Measurements from ENCODE around the gene VAT1.

Gene VAT1

DNA sequence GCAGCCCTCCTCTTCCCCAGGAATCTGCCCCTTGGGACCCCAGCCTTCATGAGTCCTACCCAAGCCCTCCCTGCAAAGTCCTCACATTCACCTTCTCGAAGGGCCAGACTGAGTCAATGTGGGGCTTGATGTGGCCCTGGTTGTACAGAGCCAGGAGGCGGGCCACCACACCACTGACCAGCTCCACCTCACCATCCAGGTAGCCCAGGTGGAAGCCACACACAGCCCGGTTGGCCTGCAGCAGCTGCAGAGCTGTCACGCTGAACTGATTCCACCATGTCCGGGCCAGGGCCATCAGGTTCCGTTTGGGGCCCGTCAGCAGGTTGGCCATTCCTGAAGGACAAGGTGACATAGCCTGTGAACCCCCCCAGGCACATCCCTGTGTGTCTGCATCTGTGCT is 6.0 kb downstream of the VAT1 start:
- POLR2A ChIA-PET (ENCODE audit: low non-redundant PET): no interaction called here
- TF ChIP-seq, protein P1, sequence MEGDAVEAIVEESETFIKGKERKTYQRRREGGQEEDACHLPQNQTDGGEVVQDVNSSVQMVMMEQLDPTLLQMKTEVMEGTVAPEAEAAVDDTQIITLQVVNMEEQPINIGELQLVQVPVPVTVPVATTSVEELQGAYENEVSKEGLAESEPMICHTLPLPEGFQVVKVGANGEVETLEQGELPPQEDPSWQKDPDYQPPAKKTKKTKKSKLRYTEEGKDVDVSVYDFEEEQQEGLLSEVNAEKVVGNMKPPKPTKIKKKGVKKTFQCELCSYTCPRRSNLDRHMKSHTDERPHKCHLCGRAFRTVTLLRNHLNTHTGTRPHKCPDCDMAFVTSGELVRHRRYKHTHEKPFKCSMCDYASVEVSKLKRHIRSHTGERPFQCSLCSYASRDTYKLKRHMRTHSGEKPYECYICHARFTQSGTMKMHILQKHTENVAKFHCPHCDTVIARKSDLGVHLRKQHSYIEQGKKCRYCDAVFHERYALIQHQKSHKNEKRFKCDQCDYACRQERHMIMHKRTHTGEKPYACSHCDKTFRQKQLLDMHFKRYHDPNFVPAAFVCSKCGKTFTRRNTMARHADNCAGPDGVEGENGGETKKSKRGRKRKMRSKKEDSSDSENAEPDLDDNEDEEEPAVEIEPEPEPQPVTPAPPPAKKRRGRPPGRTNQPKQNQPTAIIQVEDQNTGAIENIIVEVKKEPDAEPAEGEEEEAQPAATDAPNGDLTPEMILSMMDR (conservative IDR thresholded peaks at IDR 0.05; ENCODE audit: low read depth): no peak
- DNase-seq (ENCODE audit: low spot score): no peak
- peak overlapping the region; percentile 52 for H3K27ac ChIP-seq
- CTCF ChIA-PET: no interaction called here

DNA sequence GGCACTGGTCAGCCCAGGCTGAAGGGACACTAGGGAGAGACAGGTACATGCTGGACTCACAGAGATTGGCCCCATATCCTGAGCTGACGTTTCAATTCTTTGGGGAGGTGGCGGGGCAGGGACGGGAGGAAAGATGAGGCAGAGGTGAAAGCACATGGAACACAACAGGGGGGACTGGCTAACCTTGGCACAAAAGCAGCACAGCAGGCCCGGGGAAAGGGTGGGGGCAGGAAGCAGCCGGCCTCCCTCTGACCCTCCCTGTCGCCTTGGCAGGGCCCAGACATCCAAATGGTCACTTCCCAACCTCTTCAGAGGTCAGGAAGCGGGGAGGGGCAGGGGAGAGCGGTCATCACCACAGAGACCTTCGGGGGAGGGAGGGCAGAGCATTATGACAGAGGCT is 6.6 kb downstream of the VAT1 start:
- no peak for DNase-seq (ENCODE audit: low spot score)
- TF ChIP-seq, protein P1 (conservative IDR thresholded peaks at IDR 0.05; ENCODE audit: low read depth): no peak
- CTCF ChIA-PET: interaction anchor here (0.6 kb wide), 1 partner anchor 1295 kb away, joined by 3 read pairs; no protein-coding TSS in a partner anchor
- POLR2A ChIA-PET (ENCODE audit: low non-redundant PET): interaction anchor here (0.9 kb wide), 1 partner anchor 14 kb away, joined by 3 read pairs; no protein-coding TSS in a partner anchor
- H3K27ac ChIP-seq: peak overlapping the region; percentile 52

DNA sequence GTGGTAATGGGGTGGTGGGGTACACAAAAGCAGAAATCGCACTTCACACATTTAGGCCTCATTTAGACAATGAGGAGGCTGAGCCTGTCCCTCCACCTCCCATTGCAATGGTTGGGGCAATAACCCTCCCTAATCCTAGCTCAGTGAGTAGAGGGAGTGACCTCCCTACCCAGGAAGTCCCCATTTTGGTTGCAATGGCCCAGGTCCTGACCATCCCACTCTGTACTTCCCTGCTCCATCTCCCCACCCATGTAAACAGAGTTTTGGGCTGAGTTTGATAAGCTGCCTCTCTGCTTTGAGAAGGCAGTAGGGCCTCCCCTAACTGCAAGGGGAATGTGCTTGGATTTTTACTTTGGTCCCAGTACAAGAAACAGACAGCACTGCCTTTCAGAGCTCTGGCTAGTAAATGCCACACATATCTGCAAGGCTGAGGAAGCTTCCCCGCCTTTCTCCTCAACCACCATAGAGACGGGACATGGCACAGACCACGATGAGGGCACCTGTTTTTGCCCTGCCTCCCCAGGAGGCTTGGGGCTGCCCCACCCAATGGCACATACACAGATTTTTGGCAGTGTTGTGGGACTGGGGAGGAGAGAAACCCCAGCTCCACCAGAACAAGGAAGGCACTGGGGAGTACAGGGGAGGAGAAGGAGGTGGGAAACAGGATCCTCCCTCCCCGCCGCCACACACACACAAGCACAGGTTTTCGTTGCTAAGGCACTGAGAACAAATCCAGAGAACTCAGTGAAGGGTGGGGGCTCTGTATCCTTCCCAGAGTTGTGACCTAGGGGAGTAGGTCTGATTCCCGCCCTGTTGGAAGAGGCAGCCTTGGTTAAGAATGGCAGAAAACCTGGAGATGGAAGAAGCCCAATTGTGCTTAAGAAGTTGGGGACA is 7.3 kb downstream of the VAT1 start:
- TF ChIP-seq, protein P1 (conservative IDR thresholded peaks at IDR 0.05; ENCODE audit: low read depth): no peak
- no peak for DNase-seq (ENCODE audit: low spot score)
- H3K27ac ChIP-seq: peak overlapping the region; percentile 52
- POLR2A ChIA-PET (ENCODE audit: low non-redundant PET): interaction anchor here (0.9 kb wide), 1 partner anchor 13 kb away, joined by 3 read pairs; no protein-coding TSS in a partner anchor
- CTCF ChIA-PET: interaction anchor here (0.6 kb wide), 2 partner anchors 160 to 1295 kb away, joined by 3 to 9 read pairs; no protein-coding TSS in a partner anchor

DNA sequence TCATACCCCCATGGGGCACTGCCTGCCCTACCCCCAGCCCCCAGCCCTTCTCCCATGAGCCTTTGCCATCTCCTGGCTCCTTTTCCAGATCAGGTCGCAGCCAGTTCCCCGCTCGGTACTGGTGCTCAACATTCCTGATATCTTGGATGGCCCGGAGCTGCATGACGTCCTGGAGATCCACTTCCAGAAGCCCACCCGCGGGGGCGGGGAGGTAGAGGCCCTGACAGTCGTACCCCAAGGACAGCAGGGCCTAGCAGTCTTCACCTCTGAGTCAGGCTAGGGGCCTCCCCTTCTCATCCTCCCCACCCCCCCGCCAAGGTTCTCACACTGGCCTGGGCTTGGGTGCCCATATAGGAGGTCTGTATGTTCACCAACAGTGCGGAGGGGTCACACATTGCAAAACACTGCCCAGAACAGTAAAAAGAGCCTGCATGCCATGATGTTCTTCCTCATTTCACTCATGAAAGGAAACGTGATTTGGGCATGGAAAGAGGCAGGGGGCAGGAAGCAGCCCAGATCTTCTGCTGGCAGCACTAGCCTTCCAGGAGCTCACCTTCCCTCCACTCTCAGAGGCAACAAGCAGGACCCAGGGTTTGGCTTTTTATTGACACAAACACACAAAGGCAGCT is 8.1 kb downstream of the VAT1 start:
- ChIA-PET POLR2A (ENCODE audit: low non-redundant PET) (no interaction called here), CTCF (interaction anchor here (0.6 kb wide), 1 partner anchor 161 kb away, joined by 9 read pairs; no protein-coding TSS in a partner anchor)
- no peak for DNase-seq (ENCODE audit: low spot score)
- H3K27ac ChIP-seq: peak overlapping the region; percentile 52
- TF ChIP-seq, protein P1 (conservative IDR thresholded peaks at IDR 0.05; ENCODE audit: low read depth): no peak

DNA sequence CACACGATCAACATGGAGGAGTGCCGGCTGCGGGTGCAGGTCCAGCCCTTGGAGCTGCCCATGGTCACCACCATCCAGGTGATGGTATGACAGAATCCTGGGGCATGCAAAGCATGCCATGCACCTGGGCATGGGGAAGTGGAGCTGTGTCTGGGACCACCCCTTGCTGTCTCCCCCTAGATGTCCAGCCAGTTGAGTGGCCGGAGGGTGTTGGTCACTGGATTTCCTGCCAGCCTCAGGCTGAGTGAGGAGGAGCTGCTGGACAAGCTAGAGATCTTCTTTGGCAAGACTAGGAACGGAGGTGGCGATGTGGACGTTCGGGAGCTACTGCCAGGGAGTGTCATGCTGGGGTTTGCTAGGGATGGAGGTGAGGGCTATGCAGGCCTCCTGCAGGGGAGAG is 8.9 kb downstream of the VAT1 start:
- POLR2A ChIA-PET (ENCODE audit: low non-redundant PET): no interaction called here

More for the DNA sequence above, 8.9 kb downstream of the VAT1 start:
- no peak for DNase-seq (ENCODE audit: low spot score)
- H3K27ac ChIP-seq: peak overlapping the region; percentile 52
- TF ChIP-seq, protein P1 (conservative IDR thresholded peaks at IDR 0.05; ENCODE audit: low read depth): no peak
- CTCF ChIA-PET: interaction anchor here (0.7 kb wide), 1 partner anchor 15 kb away, joined by 3 read pairs; the partner anchor contains the start of gene RPL27

Measured in RWPE1 (cell line).